ENCODE results near the gene KIFBP. TPM values are rescaled to one million over a fixed set of nuclear protein-coding genes. Genes with fewer than 3 reads are reported as not detected.

The KIFBP gene
- total and polyA plus RNA-seq, 2 donors (not counting 1 experiment from before 2014, with no cell fraction given), result 29.7 to 62.0 TPM

DNA sequence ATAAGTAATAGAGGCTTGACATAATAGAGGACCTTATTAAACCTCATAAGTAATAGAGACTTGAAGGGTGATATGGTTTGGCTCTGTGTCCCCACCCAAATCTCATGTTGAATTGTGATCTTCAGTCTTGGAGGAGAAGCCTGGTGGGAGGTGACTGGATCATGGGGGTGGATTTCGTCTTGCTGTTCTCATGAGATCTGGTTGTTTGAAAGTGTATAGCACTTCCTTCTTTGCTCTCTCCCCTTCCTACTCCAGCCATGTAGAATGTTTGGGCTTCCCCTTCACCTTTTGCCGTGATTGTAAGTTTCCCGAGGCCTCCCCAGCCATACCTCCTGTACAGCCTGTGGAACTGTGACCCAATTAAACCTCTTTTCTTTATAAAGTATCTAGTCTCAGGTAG, 8.6 kb downstream of the KIFBP start:
- peaks cover 52% of the 10 kb centered on the region for H3K79me2 ChIP-seq (ENCODE audit: control insufficient read depth, insufficient read depth, low read length)
- H4K20me1 ChIP-seq (ENCODE audit: control insufficient read depth, extremely low read depth, insufficient read depth, low read length), result no peaks in the 10 kb centered on the region

DNA sequence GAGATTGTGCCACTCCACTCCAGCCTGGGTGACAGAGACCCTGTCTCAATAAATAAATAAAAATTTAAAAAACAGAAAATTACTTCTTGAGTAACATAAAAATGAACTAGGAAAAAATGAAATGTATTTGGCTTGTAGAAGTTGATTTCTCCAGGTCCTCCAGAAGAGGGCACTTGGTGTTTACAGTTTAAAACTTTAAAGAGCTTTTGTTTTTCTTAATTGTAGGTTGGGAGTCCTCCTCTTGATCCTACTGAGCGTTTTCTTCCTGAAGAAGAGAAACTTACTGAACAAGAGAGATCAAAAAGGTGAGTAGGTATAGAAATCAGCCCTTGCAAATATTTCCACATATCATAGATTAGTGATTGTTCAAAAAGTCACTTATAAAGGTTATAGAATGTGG, 16.2 kb downstream of the KIFBP start:
- TF ChIP-seq EZH2 (IDR thresholded peaks at IDR 0.05; ENCODE audit: low read length, missing control alignments), result no peak
- peak; percentile 46 to 61 for TF ChIP-seq CTCF (conservative IDR thresholded peaks at IDR 0.05 in 1 of 2, IDR thresholded peaks at IDR 0.05 in 1 of 2; ENCODE audit: low read depth in 1 of 2, low read length in 2 of 2)
- Histone ChIP-seq H3K27me3 (ENCODE audit: control insufficient read depth, insufficient read depth, low read length) (no peaks in the 10 kb centered on the region), H2AFZ (ENCODE audit: low read length) (no peak overlapping the region), H3K79me2 (ENCODE audit: control insufficient read depth, insufficient read depth, low read length) (no peaks in the 10 kb centered on the region), H4K20me1 (ENCODE audit: control insufficient read depth, extremely low read depth, insufficient read depth, low read length) (peaks cover 2% of the 10 kb centered on the region), H3K9me3 (ENCODE audit: control insufficient read depth, insufficient read depth, low read depth, low read length) (no peaks in the 10 kb centered on the region), H3K4me2 (ENCODE audit: extremely low read depth, insufficient read depth, low read length) (no peak overlapping the region), H3K4me3 (replicated peaks in 1 of 4; ENCODE audit: control extremely low read depth in 1 of 4, insufficient read depth in 1 of 4, low read depth in 3 of 4, low read length in 4 of 4) (no peak overlapping the region), H3K27ac (ENCODE audit: insufficient read depth, low read length) (no peak overlapping the region), H3K36me3 (ENCODE audit: control insufficient read depth, insufficient read depth, low read length) (peaks cover 8% of the 10 kb centered on the region), H3K9ac (ENCODE audit: insufficient read depth, low read length) (no peak overlapping the region), H3K4me1 (ENCODE audit: control insufficient read depth, extremely low read depth, insufficient read depth, low read length) (peaks cover 6% of the 10 kb centered on the region)
- DNase-seq (ENCODE audit: low read depth in 2 of 2), result peak; percentile 34 to 83

More for the DNA sequence above, 8.6 kb downstream of the KIFBP start:
- Histone ChIP-seq H3K9me3 (ENCODE audit: control insufficient read depth, insufficient read depth, low read depth, low read length) (no peaks in the 10 kb centered on the region), H3K4me1 (ENCODE audit: control insufficient read depth, extremely low read depth, insufficient read depth, low read length) (peaks cover 8% of the 10 kb centered on the region), H3K4me3 (replicated peaks in 1 of 4; ENCODE audit: control extremely low read depth in 1 of 4, insufficient read depth in 1 of 4, low read depth in 3 of 4, low read length in 4 of 4) (no peak overlapping the region), H3K4me2 (ENCODE audit: extremely low read depth, insufficient read depth, low read length) (no peak overlapping the region), H3K27me3 (ENCODE audit: control insufficient read depth, insufficient read depth, low read length) (no peaks in the 10 kb centered on the region), H3K9ac (ENCODE audit: insufficient read depth, low read length) (no peak overlapping the region), H2AFZ (ENCODE audit: low read length) (no peak overlapping the region), H3K27ac (ENCODE audit: insufficient read depth, low read length) (no peak overlapping the region), H3K36me3 (ENCODE audit: control insufficient read depth, insufficient read depth, low read length) (no peaks in the 10 kb centered on the region)
- no peak for DNase-seq (ENCODE audit: low read depth in 2 of 2)
- TF ChIP-seq CTCF (conservative IDR thresholded peaks at IDR 0.05 in 1 of 2, IDR thresholded peaks at IDR 0.05 in 1 of 2; ENCODE audit: low read depth in 1 of 2, low read length in 2 of 2) (no peak), EZH2 (IDR thresholded peaks at IDR 0.05; ENCODE audit: low read length, missing control alignments) (no peak)

GRCh38 chr10:69005704-69006485, 17.3 kb downstream of the KIFBP start:
- TF ChIP-seq EZH2 (IDR thresholded peaks at IDR 0.05; ENCODE audit: low read length, missing control alignments) (no peak), CTCF (conservative IDR thresholded peaks at IDR 0.05 in 1 of 2, IDR thresholded peaks at IDR 0.05 in 1 of 2; ENCODE audit: low read depth in 1 of 2, low read length in 2 of 2) (no peak)
- Histone ChIP-seq H3K9me3 (ENCODE audit: control insufficient read depth, insufficient read depth, low read depth, low read length) (no peaks in the 10 kb centered on the region), H3K9ac (ENCODE audit: insufficient read depth, low read length) (no peak overlapping the region), H2AFZ (ENCODE audit: low read length) (no peak overlapping the region), H3K79me2 (ENCODE audit: control insufficient read depth, insufficient read depth, low read length) (no peaks in the 10 kb centered on the region), H3K4me1 (ENCODE audit: control insufficient read depth, extremely low read depth, insufficient read depth, low read length) (peaks cover 6% of the 10 kb centered on the region), H3K4me3 (replicated peaks in 1 of 4; ENCODE audit: control extremely low read depth in 1 of 4, insufficient read depth in 1 of 4, low read depth in 3 of 4, low read length in 4 of 4) (no peak overlapping the region), H3K36me3 (ENCODE audit: control insufficient read depth, insufficient read depth, low read length) (peaks cover 10% of the 10 kb centered on the region), H4K20me1 (ENCODE audit: control insufficient read depth, extremely low read depth, insufficient read depth, low read length) (peaks cover 2% of the 10 kb centered on the region), H3K27ac (ENCODE audit: insufficient read depth, low read length) (no peak overlapping the region), H3K27me3 (ENCODE audit: control insufficient read depth, insufficient read depth, low read length) (no peaks in the 10 kb centered on the region), H3K4me2 (ENCODE audit: extremely low read depth, insufficient read depth, low read length) (no peak overlapping the region)
- DNase-seq (ENCODE audit: low read depth in 2 of 2), result no peak
